C4-2B (cell line): Measurements from ENCODE around the gene BABAM2.

Source experiments
- ZFX ChIP-seq: fragments of 450-650 bp; IDR thresholded peaks from 2 replicates; pipeline ENCODE4 v1.6.1; 2017
- TF ChIP-seq, protein P1 (sequence below): fragments of 450-650 bp; conservative IDR thresholded peaks from 2 replicates; pipeline ENCODE4 v1.5.1; 2017; ENCODE audit warnings: mild to moderate bottlenecking

GRCh38 chr2:28373854-28374253 is 483.3 kb downstream of the BABAM2 start:
- TF ChIP-seq, protein P1, sequence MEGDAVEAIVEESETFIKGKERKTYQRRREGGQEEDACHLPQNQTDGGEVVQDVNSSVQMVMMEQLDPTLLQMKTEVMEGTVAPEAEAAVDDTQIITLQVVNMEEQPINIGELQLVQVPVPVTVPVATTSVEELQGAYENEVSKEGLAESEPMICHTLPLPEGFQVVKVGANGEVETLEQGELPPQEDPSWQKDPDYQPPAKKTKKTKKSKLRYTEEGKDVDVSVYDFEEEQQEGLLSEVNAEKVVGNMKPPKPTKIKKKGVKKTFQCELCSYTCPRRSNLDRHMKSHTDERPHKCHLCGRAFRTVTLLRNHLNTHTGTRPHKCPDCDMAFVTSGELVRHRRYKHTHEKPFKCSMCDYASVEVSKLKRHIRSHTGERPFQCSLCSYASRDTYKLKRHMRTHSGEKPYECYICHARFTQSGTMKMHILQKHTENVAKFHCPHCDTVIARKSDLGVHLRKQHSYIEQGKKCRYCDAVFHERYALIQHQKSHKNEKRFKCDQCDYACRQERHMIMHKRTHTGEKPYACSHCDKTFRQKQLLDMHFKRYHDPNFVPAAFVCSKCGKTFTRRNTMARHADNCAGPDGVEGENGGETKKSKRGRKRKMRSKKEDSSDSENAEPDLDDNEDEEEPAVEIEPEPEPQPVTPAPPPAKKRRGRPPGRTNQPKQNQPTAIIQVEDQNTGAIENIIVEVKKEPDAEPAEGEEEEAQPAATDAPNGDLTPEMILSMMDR: no peak
- no peak for TF ChIP-seq ZFX
